Erythroblast (primary cell): ENCODE measurements around the gene SRPK2.

ENCODE experiments used
- GATA1 ChIP-seq: IDR thresholded peaks from 2 replicates; pipeline ENCODE4 v1.6.1; 2011; ENCODE audit warnings: low read depth, mild to moderate bottlenecking, control low read depth, low read length, moderate library complexity
- POLR2A ChIP-seq: IDR thresholded peaks from 2 replicates; pipeline ENCODE4 v1.6.1; 2011; ENCODE audit warnings: mild to moderate bottlenecking, low read length

DNA sequence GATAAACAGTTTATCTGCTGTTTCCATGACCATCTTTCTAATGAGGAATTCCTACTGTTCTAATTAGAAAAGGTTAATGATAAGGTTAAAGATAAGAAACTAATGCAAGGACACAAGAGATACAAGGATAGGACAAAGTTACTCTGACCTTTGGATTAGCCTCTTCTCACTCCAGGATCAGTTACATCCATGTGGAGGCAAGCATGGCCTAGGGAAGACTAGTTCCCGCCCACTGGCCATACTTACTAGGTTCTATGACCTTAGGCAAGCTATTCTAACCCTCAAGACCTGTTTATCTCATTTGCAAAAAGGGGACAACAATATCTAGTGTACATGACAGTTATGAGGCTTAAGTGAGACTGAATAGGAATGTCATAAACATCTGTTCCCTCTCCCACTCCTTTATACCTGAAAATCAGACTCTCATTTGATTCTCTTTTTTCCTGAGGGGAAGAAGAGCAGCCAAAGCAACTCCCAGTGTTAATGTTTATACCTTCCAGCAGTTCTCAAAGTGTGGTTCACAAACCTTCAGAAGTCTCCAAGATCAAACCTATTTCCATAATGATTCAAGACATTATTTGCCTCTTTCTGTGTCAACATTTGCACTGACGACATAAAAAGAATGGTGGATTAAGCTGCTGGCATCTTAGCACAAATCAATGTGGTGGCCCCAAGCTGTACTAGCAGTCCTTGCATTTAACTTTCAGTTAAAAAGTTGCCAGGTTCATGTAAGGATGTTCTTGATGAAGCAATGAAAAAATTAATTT is 72.0 kb downstream of the SRPK2 start:
- TF ChIP-seq POLR2A (no peak), GATA1 (no peak)
